ENCODE measurements around the gene CFAP100.

GRCh38 chr3:126378341-126378751 lies 16.4 kb upstream of the CFAP100 start:
- TF ChIP-seq, protein P1, sequence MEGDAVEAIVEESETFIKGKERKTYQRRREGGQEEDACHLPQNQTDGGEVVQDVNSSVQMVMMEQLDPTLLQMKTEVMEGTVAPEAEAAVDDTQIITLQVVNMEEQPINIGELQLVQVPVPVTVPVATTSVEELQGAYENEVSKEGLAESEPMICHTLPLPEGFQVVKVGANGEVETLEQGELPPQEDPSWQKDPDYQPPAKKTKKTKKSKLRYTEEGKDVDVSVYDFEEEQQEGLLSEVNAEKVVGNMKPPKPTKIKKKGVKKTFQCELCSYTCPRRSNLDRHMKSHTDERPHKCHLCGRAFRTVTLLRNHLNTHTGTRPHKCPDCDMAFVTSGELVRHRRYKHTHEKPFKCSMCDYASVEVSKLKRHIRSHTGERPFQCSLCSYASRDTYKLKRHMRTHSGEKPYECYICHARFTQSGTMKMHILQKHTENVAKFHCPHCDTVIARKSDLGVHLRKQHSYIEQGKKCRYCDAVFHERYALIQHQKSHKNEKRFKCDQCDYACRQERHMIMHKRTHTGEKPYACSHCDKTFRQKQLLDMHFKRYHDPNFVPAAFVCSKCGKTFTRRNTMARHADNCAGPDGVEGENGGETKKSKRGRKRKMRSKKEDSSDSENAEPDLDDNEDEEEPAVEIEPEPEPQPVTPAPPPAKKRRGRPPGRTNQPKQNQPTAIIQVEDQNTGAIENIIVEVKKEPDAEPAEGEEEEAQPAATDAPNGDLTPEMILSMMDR (IDR thresholded peaks at IDR 0.05) = no peak
- no peak for TF ChIP-seq POLR2A (IDR thresholded peaks at IDR 0.05)

All from testis (tissue), 2 donors.